ENCODE data around the gene SECISBP2.

The SECISBP2 gene

DNA sequence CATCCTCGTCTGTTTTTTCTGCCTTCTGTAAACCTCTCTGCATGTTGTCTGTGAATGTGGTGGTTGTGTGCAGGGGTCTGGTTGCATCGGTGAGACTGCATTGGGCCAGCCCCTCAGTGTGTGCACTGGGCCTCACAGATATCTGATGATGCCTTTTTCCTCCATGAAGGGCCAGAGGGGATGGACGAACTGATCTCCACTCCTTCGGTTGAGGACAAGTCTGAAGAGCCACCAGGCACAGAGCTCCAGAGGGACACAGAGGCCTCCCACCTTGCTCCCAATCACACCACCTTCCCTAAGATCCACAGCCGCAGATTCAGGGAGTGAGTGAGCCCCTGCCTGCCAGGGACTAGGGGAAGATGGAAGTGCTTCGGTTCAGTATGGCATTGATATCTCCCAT is 31.3 kb downstream of the SECISBP2 start:
- no peak for DNase-seq

DNA sequence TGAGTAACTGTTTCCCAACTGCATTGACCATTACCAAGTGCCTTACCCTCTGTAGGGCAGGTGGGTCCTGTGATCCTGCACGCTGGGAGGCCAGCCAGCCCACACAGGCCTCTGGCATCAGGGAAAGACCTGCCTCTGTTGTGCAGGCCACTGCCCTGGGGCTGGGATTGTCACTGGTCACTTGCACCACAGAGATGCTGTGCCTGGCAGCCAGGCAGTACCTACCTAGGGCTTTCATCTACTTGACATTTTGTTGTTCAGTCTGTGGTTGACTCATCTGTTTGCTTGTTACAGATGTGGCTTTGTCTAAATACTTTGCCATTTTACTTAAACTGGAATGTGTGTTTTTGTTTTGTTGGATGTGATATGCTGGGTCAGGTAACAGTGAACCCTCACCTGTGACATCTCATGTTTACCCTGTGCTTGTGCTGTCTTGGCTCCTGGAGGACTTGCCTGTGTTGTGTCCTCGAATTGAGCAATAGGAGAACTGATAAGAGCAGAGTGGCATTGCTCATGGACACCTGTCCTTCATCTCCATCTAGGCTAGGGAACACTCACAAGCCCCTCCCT is 32.8 kb downstream of the SECISBP2 start:
- DNase-seq: no peak

DNA sequence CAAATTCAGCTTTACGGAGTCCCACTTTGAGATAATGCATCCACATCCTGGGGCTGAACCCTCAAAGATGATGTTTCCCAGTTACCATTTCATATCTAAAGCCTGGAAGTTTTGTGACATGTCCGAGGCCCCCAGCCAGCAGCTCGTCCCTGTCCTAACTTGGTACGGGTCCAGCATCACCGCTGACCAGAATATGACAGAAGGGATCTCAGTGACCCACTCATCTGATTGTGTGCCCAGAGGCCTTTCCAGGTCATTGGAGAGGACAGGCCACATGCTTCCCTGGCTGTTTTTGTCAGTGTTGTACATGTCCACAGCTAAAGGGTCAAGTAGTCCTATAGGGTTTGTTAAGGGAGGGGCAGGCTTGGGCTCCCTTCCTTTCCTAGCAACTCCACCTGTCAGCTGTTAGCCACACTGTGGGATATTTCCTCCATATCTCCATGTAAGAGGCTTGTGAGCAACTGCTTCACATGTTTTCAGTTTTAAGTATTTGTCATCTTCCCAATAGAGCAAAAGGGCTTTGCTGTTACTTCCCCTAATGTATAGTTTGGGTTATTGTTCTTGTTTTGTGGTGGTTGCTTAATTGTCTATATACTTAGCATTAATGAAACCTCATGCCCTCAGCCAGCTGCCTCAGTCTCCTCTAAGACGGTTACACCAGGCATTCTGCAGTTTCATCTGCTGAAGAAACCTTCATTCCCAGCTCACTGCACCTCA is 33.4 kb downstream of the SECISBP2 start:
- no peak for DNase-seq

DNA sequence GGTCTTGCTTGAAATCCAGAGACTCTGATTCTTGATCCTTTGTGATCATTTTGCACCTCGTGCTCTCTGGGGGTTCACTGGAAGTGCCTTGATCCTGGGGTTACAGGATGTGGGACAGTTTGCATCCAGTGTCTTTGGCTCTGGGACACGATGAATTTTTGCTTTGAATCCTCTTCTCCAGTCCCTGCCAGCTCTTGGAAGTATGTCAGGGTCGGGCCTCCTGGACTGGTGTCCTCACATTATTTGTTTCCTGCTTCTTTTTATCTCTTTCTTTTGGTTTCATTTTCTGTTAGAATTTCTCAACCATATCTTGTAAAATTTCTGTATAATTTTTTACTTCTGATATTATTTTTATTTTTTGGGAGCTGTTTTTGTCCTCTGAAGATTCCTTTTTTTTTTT is 34.2 kb downstream of the SECISBP2 start:
- DNase-seq: no peak

DNA sequence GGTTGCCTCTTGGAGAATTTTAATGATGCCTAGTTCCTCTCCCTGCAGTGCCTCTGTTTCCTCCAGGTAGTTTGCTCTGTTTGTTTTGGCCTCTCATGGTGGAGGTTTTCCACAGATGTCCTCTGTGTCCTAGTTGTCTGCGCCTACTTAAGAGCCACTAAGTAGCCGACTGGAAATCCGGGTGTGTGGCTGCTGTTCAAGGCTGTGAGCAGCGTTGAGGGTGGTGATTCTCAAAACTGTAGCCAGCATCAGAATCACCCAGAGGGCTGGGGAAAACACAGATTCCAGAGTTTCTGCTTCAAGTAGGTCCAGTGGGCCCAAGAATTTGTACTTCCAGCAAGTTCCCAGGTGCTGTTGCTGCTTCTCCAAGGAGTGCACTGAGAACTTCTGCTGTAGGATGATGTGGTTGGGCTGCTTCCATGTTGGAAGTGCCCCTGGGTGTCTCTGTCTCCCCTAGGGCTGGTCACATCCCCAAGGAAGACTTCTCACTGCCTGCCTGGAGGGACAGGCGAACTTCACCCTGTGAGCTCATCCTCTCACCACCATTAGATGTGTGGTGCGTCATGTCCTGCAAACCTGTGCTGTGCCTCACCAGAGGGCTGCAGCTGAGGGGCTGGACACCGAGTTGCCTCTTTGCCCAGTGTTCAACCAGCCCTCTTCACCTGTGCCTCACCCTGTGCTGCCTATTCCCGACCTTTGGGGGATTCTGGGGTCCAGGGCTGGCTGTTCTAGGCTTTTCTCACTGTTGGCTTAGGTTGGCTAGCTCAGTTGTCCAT is 34.8 kb downstream of the SECISBP2 start:
- no peak for DNase-seq

DNA sequence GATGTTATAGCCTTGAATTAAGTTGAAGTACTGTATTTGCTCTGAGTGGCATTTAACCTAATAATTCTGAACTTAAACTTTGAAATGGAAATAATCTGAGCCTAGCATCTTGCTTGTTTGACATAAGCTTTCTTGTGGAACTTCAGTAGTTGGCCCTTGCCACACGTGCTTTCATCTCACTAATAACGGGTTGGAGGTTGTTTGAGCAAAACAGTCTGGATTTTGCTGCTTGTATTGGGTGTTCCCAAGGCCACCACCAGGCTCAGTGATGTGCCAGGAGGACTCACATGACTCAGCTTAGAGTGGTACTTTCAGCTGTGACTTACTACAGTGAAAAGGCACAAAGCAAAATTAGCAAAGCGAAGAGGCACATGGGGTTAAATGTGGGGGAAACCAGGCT is 35.7 kb downstream of the SECISBP2 start:
- DNase-seq: no peak

DNA sequence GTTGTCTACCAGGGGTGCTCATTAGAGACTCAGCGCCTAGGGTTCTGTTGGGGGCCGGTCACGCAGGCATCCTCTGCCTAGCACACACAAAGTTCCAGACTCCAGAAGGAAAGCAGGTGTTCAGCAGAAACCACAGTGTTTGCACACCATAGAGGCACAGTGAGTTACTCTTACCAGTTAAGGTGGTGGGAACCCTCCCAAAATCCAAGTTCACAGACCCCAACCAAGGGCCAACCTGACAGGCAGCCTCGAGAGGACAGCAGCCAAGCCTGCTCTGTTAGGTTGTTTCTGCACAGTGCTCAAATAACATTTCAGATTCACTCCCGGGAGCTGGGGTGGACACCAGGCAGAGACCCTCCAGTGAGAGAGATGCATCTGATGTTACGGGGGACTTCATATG is 36.2 kb downstream of the SECISBP2 start:
- no peak for DNase-seq

DNA sequence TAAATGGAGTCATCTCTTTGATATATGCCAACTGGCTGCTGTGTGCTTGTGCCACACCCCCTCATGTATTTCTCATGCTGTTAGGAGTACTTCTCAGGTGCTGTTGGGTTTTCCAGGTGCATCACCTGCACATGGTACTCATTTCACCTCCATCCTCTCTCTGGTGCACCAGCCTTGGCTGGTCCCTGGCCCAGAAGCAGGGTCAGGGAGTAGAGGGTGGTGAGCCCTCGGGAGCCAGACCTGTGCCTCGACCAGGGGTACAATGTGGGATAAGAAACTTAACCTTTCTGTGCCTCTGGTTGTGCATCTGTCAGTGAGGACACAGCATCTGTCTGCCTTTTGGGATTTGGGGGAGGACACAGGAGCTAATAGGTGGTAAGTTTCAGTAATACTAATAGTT is 38.5 kb downstream of the SECISBP2 start:
- no peak for DNase-seq

DNA sequence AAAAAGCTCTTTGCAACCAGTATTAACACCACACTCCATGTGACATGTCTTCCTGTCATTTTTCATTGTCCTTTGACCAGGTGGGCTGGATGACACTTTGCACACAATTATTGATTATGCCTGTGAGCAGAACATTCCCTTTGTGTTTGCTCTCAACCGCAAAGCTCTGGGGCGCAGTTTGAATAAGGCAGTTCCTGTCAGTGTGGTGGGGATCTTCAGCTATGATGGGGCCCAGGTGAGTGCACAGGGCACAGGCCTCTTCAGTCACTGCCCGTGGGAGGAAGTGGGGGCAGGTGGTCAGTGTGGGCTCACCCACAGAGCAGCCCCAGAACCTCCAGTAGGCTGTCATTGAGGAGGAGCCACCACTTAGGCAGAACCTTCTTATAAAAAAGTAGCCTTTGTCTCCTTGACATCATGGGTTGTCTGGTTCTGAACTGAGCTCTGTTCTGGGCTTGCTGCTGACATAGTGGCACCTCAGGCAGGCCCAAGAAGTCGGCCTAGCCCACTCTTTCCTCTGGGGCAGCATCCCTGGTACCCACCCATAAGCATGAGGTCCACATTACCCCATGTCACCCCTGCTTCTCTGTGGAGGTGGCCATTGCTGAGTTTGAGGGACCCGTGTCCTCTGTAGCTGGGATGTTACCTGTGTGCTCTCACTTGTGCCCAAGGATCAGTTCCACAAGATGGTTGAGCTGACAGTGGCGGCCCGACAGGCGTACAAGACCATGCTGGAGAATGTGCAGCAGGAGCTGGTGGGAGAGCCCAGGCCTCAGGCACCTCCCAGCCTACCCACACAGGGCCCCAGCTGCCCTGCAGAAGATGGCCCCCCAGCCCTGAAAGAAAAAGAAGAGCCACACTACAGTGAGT is 39.3 kb downstream of the SECISBP2 start:
- no peak for DNase-seq

DNA sequence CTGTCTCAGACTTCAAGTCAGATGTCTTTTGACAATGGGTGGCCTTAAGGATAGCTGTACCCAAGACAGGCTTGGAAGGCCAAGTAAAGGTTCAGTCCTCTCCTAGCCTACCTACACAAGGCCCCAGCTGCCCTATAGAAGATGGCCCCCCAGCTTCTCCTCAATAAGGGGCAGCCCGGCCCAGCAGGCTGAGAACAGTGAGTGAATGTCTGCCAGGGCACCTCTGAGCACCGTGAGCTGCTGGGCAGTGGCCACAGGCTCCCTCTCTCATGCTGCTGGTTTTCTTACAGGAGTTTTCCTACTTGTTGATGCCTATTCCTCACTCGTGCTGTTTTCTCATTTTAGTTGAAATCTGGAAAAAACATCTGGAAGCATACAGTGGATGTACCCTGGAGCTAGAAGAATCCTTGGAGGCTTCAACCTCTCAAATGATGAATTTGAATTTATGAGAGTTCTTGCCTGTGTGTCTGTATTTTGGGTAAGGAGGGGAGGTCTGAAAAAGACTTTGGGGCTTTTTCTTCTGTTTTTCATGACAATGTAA is 40.1 kb downstream of the SECISBP2 start:
- DNase-seq: no peak

DNA sequence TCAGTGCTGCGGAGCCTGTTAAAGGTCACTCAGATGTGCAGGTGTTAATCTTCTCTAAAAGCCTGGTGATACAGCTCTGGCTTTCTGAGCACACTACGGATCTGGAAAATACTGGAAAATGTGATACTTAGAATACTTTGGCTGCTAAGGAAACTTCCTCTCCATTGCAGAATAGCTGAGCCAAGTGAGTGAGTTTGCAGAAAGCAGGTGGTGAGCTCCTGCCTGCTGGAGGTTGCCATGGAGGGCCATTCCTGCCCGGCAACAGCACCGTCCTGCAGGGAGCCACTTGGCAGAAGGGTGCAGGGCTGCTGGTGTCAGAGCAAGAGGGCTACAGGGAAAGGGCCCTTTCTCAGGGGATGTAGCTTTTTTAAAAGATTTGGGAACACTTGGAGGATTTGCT is 40.7 kb downstream of the SECISBP2 start:
- DNase-seq: no peak

DNA sequence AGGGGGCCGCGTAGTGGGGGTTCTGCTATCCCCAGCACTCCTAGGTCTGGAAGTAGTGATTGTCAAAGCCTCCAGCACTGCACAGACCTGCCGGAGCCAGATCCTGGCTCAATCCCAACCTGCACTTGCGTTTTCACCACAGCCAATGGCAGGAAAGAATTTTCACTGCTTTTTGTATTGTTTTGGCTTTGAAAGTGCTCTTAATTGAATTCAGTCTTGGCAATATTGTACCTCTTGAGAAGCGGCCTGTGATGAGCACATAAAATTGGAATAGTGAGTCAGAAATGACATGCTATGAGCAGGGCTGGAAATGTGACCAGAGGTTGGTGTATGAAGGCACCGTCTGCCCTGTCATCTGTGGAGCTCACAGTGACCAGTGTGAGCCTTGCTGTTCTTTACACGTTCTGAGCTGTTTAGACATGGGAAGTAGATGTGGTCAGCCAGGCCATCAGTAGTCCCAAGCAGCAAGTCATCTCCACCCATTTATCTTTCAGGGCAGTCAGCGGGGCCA is 41.5 kb downstream of the SECISBP2 start:
- no peak for DNase-seq

DNA sequence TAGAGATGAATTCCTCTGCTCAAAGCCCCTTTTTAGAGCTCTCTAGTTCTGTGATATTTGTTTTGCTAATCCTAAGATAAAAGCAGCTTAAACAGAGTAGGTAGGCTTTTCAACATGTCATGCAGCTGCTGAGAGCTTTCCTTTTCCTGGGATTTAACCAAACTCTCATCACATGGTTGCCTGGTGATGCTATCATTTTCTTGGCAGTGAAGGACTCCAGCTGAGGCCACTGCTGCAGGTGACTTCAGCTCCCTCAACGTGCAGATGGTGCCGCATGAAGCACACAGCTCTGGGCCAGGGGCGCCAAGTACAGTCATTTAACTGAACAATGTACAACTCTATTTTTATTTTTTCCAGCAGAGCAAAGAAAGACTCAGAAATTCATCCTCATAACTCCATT is 42.2 kb downstream of the SECISBP2 start:
- DNase-seq: no peak

DNA sequence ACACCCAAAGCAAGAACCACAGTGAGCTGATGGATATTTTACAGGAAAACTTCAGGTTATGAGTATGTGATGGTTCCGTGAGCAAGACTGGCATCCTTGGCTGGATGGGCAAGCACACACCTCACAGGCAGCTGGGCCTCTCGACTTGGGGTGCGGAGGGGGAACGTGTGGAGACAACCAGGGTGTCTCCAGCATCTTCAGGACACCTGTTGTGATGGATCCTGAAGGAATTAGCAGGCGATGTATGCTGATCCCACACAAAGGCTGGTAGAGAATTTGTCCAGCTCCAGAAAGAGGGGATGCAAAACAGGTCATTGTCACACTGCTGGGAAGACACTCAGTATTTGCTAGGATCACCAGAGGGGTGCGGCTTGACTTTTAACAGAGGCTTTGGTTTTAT is 42.7 kb downstream of the SECISBP2 start:
- DNase-seq: no peak

DNA sequence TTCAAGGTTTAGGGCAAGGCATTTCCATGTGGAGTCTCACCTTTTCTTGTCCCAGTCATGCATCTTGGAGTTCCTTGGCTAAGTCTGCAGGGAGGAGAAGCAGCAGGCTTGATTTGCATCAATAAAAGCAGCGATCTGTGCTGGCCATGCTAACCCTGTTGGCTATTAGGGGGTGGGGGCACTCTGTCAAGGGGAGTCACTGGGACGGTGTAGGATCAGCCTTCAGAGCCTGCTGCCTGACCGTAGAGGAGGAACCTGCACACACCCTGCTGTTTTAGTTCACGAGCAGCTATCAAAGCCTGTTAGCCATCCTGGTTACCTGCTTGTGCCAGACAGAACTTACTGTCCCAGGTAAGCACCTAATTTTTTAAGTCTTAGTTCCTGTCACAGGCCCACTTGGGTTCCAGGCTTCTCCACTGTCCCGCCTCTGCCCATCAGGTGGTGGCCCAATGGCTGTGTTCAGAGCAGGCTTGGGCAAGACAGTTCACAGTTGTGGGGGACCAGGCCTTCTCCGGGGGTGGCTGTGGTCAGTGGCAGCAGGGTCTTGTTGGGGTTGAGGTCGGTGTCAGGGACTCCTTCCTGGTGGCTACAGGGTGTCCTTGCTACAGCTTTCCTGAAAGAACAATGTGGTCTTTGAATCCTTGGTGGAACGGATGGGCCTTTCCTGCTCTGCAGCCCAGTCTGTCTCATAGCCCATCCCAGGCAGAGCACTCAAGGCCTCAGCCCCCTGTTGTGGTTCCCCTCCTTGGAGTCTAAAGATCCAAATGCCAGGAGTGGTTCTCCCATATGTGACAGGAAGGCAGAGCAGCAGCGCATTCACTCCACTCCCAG is 43.7 kb downstream of the SECISBP2 start:
- no peak for DNase-seq

DNA sequence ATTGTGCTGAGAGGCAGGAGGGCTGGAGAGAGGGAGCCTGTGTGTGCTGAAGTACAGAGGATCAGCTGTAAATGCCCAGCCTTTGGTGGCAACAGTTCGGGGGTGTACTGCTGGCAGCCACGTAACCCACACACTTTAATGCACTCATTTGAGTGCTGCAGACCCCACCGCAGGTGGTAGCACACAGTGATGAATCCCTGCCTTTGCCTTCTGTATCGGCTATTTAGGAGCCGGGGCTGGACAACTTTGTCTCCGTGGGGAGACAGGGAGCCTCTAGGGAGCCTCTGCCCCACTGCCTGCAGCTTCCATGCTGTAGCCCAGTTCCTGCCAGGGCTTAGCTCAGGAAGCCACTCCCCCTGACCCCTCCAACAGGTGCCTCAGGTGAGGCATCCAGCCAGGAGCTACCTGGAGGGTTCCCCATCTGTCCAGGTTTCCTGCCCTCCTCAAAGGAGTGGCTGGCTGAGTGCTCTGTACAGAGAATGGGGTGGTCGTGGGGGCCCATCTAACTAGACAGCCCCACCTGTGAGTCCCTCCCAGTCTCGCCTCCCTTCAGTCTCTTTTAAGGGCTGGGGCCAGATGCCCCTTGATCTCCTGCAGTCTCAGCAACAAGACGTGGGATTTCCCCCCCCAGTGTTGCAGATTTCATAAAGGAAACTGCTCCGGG is 44.5 kb downstream of the SECISBP2 start:
- DNase-seq: peak; percentile 53

DNA sequence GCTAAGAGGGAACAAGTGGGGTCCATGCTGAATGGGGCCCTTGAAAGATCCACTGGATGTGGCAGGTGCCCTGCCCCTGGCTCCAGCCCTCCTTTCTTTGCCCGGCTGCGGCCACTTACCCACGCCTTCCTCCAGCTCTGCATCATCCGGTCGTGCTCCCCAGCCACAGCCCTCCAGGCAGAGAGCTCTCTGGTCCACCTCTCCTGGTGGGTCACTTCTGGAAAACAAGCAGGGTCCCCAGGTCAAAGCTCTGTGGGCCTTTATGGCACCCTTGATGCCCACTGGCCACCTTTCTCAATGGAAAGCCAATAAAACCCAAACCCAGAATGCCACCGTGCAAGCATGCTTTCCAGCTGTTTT is 45.0 kb downstream of the SECISBP2 start:
- peak; percentile 21 for DNase-seq

DNA sequence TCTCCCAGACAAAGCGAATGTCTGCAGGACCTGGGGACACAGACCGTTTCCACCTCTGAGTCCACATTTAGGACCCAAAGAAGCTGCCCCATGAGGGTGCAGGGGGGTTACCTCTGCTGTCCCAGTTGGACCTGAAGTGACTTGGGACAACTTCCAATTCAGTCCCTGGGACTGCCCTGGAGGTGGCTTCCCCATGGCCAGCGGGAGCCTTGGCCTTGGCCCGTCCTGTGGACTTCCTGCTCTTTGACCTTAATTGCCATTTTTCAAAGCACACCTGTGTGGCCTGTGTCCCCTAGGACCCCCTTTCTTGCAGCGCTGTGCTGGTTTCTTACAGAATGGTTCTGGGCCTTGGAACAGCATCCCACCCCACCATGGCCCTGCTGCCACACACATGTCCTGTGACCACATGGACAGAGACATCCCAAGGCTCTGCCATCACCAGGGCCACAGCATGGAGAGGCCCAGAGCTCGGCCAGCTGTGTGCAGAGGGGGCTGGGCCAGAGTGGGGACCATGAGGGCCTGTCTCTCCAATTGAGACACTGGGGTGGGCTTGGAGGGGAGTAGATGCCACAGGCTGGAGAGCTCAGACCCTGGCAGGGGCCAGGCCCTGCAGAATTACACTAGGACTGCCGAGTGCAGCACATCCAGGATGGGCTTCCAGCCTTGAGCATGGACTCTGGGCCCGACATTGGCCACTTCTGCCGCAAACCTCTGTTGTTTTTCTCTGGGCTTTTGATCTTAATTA is 45.8 kb downstream of the SECISBP2 start:
- peak; percentile 56 for DNase-seq

DNA sequence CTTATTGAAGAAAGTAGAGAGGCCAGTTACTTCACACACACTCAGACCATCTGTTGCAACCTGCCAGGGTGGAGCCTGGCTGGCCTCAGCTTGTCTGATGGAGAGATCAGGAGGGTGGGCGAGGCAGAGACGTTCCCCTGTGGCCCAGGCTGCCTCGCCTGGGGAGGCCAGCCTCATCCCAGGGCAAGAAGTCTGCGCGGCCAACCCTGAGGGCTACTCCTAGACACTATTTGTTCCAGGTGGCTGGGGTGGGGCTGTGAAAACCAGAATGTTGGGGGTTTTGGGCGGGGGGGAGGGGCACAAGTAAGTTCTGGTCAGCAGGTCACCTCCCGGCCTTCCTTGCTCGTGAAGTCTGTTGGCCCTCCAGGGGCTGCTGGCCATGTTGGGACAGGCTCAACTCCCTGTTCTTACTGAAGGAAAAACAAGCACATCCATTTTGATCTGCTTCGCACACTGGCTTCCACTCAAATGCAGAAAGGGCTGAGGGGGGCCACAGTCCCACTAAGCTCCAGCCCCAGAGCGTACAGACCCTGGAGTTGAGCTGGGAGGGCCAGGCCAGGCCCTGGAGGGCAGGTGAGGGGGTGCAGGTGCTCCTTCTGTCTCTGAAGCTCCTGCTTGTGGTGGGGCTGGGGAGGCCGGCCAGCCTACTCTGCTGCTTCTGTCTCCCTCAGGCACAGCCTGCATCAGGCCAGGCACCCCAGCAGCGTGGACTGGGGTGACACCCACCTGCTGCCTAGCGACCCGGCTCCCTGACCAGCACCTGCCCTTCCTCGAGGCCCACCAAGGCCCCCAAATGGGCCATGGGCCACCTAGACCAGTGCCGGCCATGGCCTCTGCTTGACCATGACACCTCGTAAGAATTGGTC is 46.6 kb downstream of the SECISBP2 start:
- peak; percentile 58 for DNase-seq

DNA sequence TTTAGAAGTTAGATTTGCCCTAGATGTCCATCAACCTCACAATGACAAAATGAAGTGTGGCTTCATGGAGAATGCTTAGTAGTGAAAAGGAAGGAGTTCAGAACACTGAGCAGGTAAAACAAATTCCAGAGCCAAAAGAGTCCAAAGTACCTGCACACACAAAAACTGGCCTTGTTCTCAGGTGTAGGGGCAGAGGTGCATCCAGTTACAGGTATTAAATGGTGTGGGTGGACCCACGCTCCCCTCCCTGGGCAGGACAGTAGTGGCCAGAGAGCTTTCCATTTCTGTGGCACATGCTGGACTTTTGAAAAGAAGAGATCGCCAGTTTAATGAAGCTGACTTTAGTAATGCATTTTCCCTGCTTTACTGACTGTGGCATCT is 47.2 kb downstream of the SECISBP2 start:
- DNase-seq: peak; percentile 43

Measured in activated effector memory CD4-positive, alpha-beta T cell treated with anti-CD3 and anti-CD28 coated beads, Interleukin-2, amount 50 U/mL, for 16 hours (primary cell).